OCI-LY7 (cell line): ENCODE data around the gene TNFRSF25. TPM values are rescaled to one million over a fixed set of nuclear protein-coding genes. Genes with fewer than 3 reads are reported as not detected.

Source experiments
- BruUV-seq: library from RNA; stranded (reverse); fragments of 400-500 nt; replicated peaks from 2 replicates; lab custom pipeline; 2021; lab: Mats Ljungman, UMichigan
- CTCF ChIA-PET: fragments of 300-600 bp; sonication (Branson Sonifier 250); formaldehyde crosslinking; loops from one replicate; lab custom pipeline; 2022; ENCODE audit warnings: antibody characterized with exemption; ENCODE audit not compliant: unreplicated experiment; lab: Charles Lee
- POLR2A ChIA-PET: fragments of 300-600 bp; sonication (Branson Sonifier 250); formaldehyde crosslinking; loops from one replicate; lab custom pipeline; 2022; ENCODE audit warnings: antibody characterized with exemption; lab: Charles Lee
- DNase-seq: peaks from one replicate; pipeline ENCODE4 v3.0.0-alpha.2; 2015; ENCODE audit warnings: low spot score
- H2AFZ ChIP-seq: fragments of 200-600 bp; sonication (generic), shearing (Covaris generic); 2 replicates; pipeline ENCODE4 v1.6.1; 2014; ENCODE audit warnings: mild to moderate bottlenecking, antibody characterized with exemption, low read length, moderate library complexity
- H3K27ac ChIP-seq: fragments of 200-600 bp; sonication (generic); 2 replicates; pipeline ENCODE4 v1.5.1; 2014; ENCODE audit warnings: mixed run types, low read depth, mild to moderate bottlenecking, moderate library complexity, low read length, inconsistent platforms; ENCODE audit not compliant: poor library complexity, severe bottlenecking
- H3K36me3 ChIP-seq: fragments of 200-600 bp; sonication (generic); 2 replicates; pipeline ENCODE4 v1.6.1; 2014; ENCODE audit warnings: mild to moderate bottlenecking, antibody characterized with exemption, low read length, moderate library complexity, mixed read lengths; ENCODE audit not compliant: insufficient read depth
- H3K4me1 ChIP-seq: fragments of 200-600 bp; sonication (generic); 2 replicates; pipeline ENCODE4 v1.5.1; 2014; ENCODE audit warnings: mild to moderate bottlenecking, low read length; ENCODE audit not compliant: insufficient read depth, poor library complexity, severe bottlenecking
- H3K4me2 ChIP-seq: fragments of 200-600 bp; sonication (generic); 2 replicates; pipeline ENCODE4 v1.6.1; 2014; ENCODE audit warnings: mild to moderate bottlenecking, low read length
- H3K4me3 ChIP-seq: fragments of 200-600 bp; sonication (generic); 2 replicates; pipeline ENCODE4 v1.5.1; 2014; ENCODE audit warnings: mild to moderate bottlenecking, low read depth, low read length; ENCODE audit not compliant: poor library complexity, severe bottlenecking
- H3K79me2 ChIP-seq: fragments of 200-600 bp; sonication (generic); 2 replicates; pipeline ENCODE4 v1.6.1; 2016; ENCODE audit warnings: low read depth, mild to moderate bottlenecking, low read length, moderate library complexity, mixed read lengths; ENCODE audit not compliant: insufficient read depth
- H3K9me2 ChIP-seq: fragments of 200-600 bp; sonication (generic); 2 replicates; pipeline ENCODE4 v1.6.1; 2016; ENCODE audit warnings: mild to moderate bottlenecking, low read length, mixed read lengths; ENCODE audit not compliant: insufficient read depth
- H3K9me3 ChIP-seq: fragments of 200-600 bp; sonication (generic); 2 replicates; pipeline ENCODE4 v1.6.1; 2014; ENCODE audit warnings: mild to moderate bottlenecking, mixed run types, low read length, mixed read lengths
- H4K20me1 ChIP-seq: fragments of 200-600 bp; sonication (generic); 2 replicates; pipeline ENCODE4 v1.6.1; 2014; ENCODE audit warnings: mild to moderate bottlenecking, antibody characterized with exemption, low read length, moderate library complexity, mixed read lengths; ENCODE audit not compliant: insufficient read depth
- EZH2phosphoT487 ChIP-seq: fragments of 200-600 bp; sonication (generic); IDR thresholded peaks from 2 replicates; pipeline ENCODE4 v1.6.1; 2018; ENCODE audit warnings: low read depth, borderline replicate concordance, mild to moderate bottlenecking, mixed run types, antibody characterized with exemption, low read length, moderate library complexity, mixed read lengths
- intact Hi-C: fragments of 100-400 bp; cut with micrococcal nuclease; formaldehyde crosslinking; loops from one replicate; pipeline ENCODE4 v1.10.0; 2022; ENCODE audit not compliant: unreplicated experiment
- total RNA-seq, 2 experiments: library from RNA; depleted of rRNA in 1 of 2; stranded (reverse); fragments of >200 nt in 1 of 2; shearing (Covaris generic) in 1 of 2; gene quantifications; 2 replicates each; pipeline ENCODE4 v1.2.3, GENCODE V29; 2014 to 2022
- TF ChIP-seq, protein P1 (sequence below): fragments of 200-600 bp; sonication (generic); conservative IDR thresholded peaks from 2 replicates; pipeline ENCODE4 v1.5.1; 2014; ENCODE audit warnings: mild to moderate bottlenecking, antibody characterized with exemption, low read length, moderate library complexity, mixed read lengths

The TNFRSF25 gene
- total RNA-seq, 2 experiments from 2014 or later, result 1.7 to 2.8 TPM

GRCh38 chr1:6505367-6506209, 39.6 kb upstream of the TNFRSF25 start:
- ChIA-PET POLR2A (no interaction called here), CTCF (no interaction called here)
- H2AFZ ChIP-seq, result no peak overlapping the region
- no TSS peak for BruUV-seq
- H3K9me2 ChIP-seq, result no peaks in the 10 kb centered on the region
- no peaks in the 10 kb centered on the region for H3K36me3 ChIP-seq
- no peak overlapping the region for H3K4me2 ChIP-seq
- H3K9me3 ChIP-seq, result no peaks in the 10 kb centered on the region
- TF ChIP-seq, protein P1, sequence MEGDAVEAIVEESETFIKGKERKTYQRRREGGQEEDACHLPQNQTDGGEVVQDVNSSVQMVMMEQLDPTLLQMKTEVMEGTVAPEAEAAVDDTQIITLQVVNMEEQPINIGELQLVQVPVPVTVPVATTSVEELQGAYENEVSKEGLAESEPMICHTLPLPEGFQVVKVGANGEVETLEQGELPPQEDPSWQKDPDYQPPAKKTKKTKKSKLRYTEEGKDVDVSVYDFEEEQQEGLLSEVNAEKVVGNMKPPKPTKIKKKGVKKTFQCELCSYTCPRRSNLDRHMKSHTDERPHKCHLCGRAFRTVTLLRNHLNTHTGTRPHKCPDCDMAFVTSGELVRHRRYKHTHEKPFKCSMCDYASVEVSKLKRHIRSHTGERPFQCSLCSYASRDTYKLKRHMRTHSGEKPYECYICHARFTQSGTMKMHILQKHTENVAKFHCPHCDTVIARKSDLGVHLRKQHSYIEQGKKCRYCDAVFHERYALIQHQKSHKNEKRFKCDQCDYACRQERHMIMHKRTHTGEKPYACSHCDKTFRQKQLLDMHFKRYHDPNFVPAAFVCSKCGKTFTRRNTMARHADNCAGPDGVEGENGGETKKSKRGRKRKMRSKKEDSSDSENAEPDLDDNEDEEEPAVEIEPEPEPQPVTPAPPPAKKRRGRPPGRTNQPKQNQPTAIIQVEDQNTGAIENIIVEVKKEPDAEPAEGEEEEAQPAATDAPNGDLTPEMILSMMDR, result no peak
- no peak for TF ChIP-seq EZH2phosphoT487
- no peaks in the 10 kb centered on the region for H3K4me1 ChIP-seq
- H3K27ac ChIP-seq, result no peak overlapping the region
- intact Hi-C loops, result no loop called here
- no peaks in the 10 kb centered on the region for H3K79me2 ChIP-seq
- H3K4me3 ChIP-seq, result no peak overlapping the region
- no peaks in the 10 kb centered on the region; the same call in 1 of the 2 replicates for H4K20me1 ChIP-seq
- no peak for DNase-seq

GRCh38 chr1:6504887-6505286, 38.9 kb upstream of the TNFRSF25 start:
- Histone ChIP-seq H4K20me1 (no peaks in the 10 kb centered on the region; the same call in 1 of the 2 replicates), H3K4me1 (no peaks in the 10 kb centered on the region), H3K4me3 (no peak overlapping the region), H3K9me3 (no peaks in the 10 kb centered on the region), H3K79me2 (no peaks in the 10 kb centered on the region), H3K4me2 (no peak overlapping the region), H3K36me3 (no peaks in the 10 kb centered on the region), H2AFZ (no peak overlapping the region), H3K9me2 (no peaks in the 10 kb centered on the region), H3K27ac (no peak overlapping the region)
- DNase-seq, result no peak
- intact Hi-C loops, result no loop called here
- BruUV-seq, result no TSS peak
- POLR2A ChIA-PET, result no interaction called here
- CTCF ChIA-PET, result no interaction called here
- TF ChIP-seq EZH2phosphoT487, result no peak
- TF ChIP-seq, protein P1, result no peak
